OCI-LY7 (cell line): ENCODE results near the gene DPF3.

Experiments used
- EZH2phosphoT487 ChIP-seq: fragments of 200-600 bp; sonication (generic); IDR thresholded peaks from 2 replicates; pipeline ENCODE4 v1.6.1; 2018; ENCODE audit warnings: low read depth, borderline replicate concordance, mild to moderate bottlenecking, mixed run types, antibody characterized with exemption, low read length, moderate library complexity, mixed read lengths
- TF ChIP-seq, protein P1 (sequence below): fragments of 200-600 bp; sonication (generic); conservative IDR thresholded peaks from 2 replicates; pipeline ENCODE4 v1.5.1; 2014; ENCODE audit warnings: mild to moderate bottlenecking, antibody characterized with exemption, low read length, moderate library complexity, mixed read lengths

DNA sequence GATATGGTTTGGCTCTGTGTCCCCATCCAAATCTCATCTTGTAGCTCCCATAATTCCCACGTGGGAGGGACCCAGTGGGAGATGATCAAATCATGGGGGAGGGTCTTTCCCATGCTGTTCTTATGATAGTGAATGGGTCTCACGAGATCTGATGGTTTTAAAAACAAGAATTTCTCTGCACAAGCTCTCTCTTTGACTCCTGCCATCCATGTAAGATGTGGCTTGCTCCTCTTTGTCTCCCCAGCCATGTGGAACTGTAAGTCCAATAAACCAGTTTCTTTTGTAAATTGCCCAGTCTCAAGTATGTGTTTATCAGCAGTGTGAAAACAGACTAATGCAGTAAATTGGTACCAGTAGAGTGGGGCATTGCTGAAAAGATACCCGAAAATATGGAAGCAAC, 146.2 kb downstream of the DPF3 start:
- TF ChIP-seq, protein P1, sequence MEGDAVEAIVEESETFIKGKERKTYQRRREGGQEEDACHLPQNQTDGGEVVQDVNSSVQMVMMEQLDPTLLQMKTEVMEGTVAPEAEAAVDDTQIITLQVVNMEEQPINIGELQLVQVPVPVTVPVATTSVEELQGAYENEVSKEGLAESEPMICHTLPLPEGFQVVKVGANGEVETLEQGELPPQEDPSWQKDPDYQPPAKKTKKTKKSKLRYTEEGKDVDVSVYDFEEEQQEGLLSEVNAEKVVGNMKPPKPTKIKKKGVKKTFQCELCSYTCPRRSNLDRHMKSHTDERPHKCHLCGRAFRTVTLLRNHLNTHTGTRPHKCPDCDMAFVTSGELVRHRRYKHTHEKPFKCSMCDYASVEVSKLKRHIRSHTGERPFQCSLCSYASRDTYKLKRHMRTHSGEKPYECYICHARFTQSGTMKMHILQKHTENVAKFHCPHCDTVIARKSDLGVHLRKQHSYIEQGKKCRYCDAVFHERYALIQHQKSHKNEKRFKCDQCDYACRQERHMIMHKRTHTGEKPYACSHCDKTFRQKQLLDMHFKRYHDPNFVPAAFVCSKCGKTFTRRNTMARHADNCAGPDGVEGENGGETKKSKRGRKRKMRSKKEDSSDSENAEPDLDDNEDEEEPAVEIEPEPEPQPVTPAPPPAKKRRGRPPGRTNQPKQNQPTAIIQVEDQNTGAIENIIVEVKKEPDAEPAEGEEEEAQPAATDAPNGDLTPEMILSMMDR: no peak
- TF ChIP-seq EZH2phosphoT487: no peak
